OCI-LY3 (cell line): ENCODE measurements around the gene RRM2.

Experiments used
- EZH2phosphoT487 ChIP-seq: fragments of 200-600 bp; shearing (Covaris generic); IDR thresholded peaks from 2 replicates; pipeline ENCODE4 v1.6.1; 2018; ENCODE audit warnings: antibody characterized with exemption, mixed run types, low read depth
- TF ChIP-seq, protein P1 (sequence below): fragments of 200-600, 300-600 bp; sonication (generic); IDR thresholded peaks from 2 replicates; pipeline ENCODE4 v1.5.1; 2014; ENCODE audit warnings: antibody characterized with exemption, low read length, low read depth

DNA sequence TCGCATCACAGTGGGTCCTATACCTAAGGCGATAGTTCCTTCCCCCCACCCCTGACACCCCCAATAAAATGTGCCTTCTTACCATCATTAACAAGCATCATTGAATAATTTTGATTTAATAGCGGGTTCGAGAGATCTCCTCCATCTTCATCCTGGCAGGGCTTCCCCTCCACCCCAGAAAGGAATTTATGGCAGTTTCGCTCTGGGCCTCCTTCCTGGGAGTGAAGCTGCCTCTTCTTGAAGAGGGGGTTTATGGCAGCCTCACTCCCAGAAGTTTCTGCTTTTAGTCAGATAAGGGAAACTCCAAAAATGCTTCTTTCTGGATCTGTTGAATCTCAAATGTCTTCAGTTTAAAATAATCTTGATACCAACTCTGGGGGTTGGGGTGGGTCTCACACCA, 45.7 kb downstream of the RRM2 start:
- TF ChIP-seq, protein P1, sequence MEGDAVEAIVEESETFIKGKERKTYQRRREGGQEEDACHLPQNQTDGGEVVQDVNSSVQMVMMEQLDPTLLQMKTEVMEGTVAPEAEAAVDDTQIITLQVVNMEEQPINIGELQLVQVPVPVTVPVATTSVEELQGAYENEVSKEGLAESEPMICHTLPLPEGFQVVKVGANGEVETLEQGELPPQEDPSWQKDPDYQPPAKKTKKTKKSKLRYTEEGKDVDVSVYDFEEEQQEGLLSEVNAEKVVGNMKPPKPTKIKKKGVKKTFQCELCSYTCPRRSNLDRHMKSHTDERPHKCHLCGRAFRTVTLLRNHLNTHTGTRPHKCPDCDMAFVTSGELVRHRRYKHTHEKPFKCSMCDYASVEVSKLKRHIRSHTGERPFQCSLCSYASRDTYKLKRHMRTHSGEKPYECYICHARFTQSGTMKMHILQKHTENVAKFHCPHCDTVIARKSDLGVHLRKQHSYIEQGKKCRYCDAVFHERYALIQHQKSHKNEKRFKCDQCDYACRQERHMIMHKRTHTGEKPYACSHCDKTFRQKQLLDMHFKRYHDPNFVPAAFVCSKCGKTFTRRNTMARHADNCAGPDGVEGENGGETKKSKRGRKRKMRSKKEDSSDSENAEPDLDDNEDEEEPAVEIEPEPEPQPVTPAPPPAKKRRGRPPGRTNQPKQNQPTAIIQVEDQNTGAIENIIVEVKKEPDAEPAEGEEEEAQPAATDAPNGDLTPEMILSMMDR: no peak
- no peak for TF ChIP-seq EZH2phosphoT487
